H1 (cell line): ENCODE results near the gene SPDYE2. TPM values are rescaled to one million over a fixed set of nuclear protein-coding genes. Genes with fewer than 3 reads are reported as not detected.
"Not testable (repeated sequence)": the region's sequence is repeated elsewhere in the genome, so short reads cannot be mapped to it uniquely, and the experiment has no call there.

Experiments used
- CTCF ChIA-PET: fragments of 300-600 bp; sonication (Branson Sonifier 250); formaldehyde crosslinking; loops from one replicate; lab custom pipeline; 2021; ENCODE audit not compliant: partially characterized antibody; lab: Charles Lee
- POLR2A ChIA-PET: fragments of 300-600 bp; sonication (Branson Sonifier 250); formaldehyde crosslinking; loops from one replicate; lab custom pipeline; 2021; ENCODE audit warnings: inconsistent platforms; ENCODE audit not compliant: partially characterized antibody; lab: Charles Lee
- DNase-seq, 2 experiments: peaks; one replicate each; pipeline versions ENCODE4 v3.0.0 to v3.0.0-alpha.2; 2010 to 2022; ENCODE audit warnings: low spot score in 2 of 2, low read depth in 1 of 2, mixed read lengths in 1 of 2
- FAIRE-seq: peaks from 2 replicates; lab custom pipeline; 2011; peaks lifted over from hg19 to GRCh38; lab: Jason Lieb, UNC
- H2AFZ ChIP-seq: 2 replicates; pipeline ENCODE4 v1.8.1; 2012; ENCODE audit warnings: low read length, inconsistent platforms
- H2AK5ac ChIP-seq: 2 replicates; pipeline ENCODE4 v1.6.1; 2013; ENCODE audit warnings: low read depth, low read length
- H2BK120ac ChIP-seq: replicated peaks from 2 replicates; pipeline ENCODE3; 2013; ENCODE audit warnings: low read depth, low read length, inconsistent platforms
- H2BK12ac ChIP-seq: 2 replicates; pipeline ENCODE4 v1.6.1; 2013; ENCODE audit warnings: low read depth, low read length
- H2BK15ac ChIP-seq: 2 replicates; pipeline ENCODE4 v1.6.1; 2013; ENCODE audit warnings: low read length
- H2BK20ac ChIP-seq: 2 replicates; pipeline ENCODE4 v1.6.1; 2013; ENCODE audit warnings: low read length
- H2BK5ac ChIP-seq: 2 replicates; pipeline ENCODE4 v1.6.1; 2013; ENCODE audit warnings: low read depth, low read length
- H3K14ac ChIP-seq: 2 replicates; pipeline ENCODE4 v1.6.1; 2013; ENCODE audit warnings: inconsistent platforms; ENCODE audit not compliant: insufficient read length
- H3K18ac ChIP-seq: 2 replicates; pipeline ENCODE4 v1.6.1; 2013; ENCODE audit warnings: low read length; ENCODE audit errors: extremely low read depth
- H3K23ac ChIP-seq: 2 replicates; pipeline ENCODE4 v1.6.1; 2013; ENCODE audit warnings: inconsistent platforms; ENCODE audit not compliant: insufficient read length
- H3K23me2 ChIP-seq: 2 replicates; pipeline ENCODE4 v1.6.1; 2013; ENCODE audit warnings: low read depth, low read length
- H3K27ac ChIP-seq: 2 replicates; pipeline ENCODE4 v1.6.1; 2011; ENCODE audit warnings: low read depth, low read length, inconsistent platforms
- H3K27me3 ChIP-seq, 4 experiments: replicated peaks in 1 of 4; 1 replicate in 1 of 4; 2 replicates in 3 of 4; pipeline versions ENCODE4 v1.6.1 to v1.8.1; 2011 to 2013; ENCODE audit warnings: low read length in 3 of 4, mild to moderate bottlenecking in 3 of 4, inconsistent platforms in 2 of 4, mixed read lengths in 2 of 4, moderate library complexity in 1 of 4; ENCODE audit not compliant: control insufficient read depth in 3 of 4, insufficient read depth in 3 of 4; ENCODE audit errors: extremely low read depth in 1 of 4
- H3K36me3 ChIP-seq, 4 experiments: 2 replicates each; pipeline versions ENCODE4 v1.6.1 to v1.8.1; 2011 to 2013; ENCODE audit warnings: mild to moderate bottlenecking in 4 of 4, low read length in 3 of 4, moderate library complexity in 2 of 4, control low read depth in 1 of 4, inconsistent platforms in 1 of 4; ENCODE audit not compliant: insufficient read depth in 4 of 4, control insufficient read depth in 2 of 4
- H3K4ac ChIP-seq: replicated peaks from 2 replicates; pipeline ENCODE3; 2013; ENCODE audit warnings: low read length, low read depth, mixed read lengths, inconsistent platforms; ENCODE audit not compliant: insufficient read length
- H3K4me1 ChIP-seq, 4 experiments: replicated peaks in 1 of 4; 1 replicate in 1 of 4; 2 replicates in 3 of 4; pipeline versions ENCODE4 v1.6.1 to v1.8.1; 2011 to 2013; ENCODE audit warnings: low read length in 3 of 4, inconsistent platforms in 2 of 4, mixed read lengths in 1 of 4; ENCODE audit not compliant: insufficient read depth in 4 of 4, control insufficient read depth in 3 of 4
- H3K4me2 ChIP-seq, 2 experiments: 2 replicates each; pipeline versions ENCODE4 v1.6.1 to v1.8.1; 2011 to 2013; ENCODE audit warnings: low read depth in 2 of 2, low read length in 2 of 2, control low read depth in 1 of 2, inconsistent platforms in 1 of 2, mild to moderate bottlenecking in 1 of 2; ENCODE audit not compliant: insufficient read depth in 1 of 2
- H3K4me3 ChIP-seq, 4 experiments: fragments of 200-600, 300-600 bp in 1 of 4; sonication (generic), shearing (Covaris generic), sonication (Bioruptor Twin) in 1 of 4; 2 replicates each; pipeline versions ENCODE4 v1.5.1 to v1.8.1; 2011 to 2016; ENCODE audit warnings: low read length in 4 of 4, low read depth in 3 of 4, control low read depth in 2 of 4, inconsistent platforms in 2 of 4, mild to moderate bottlenecking in 2 of 4, mixed read lengths in 1 of 4, moderate library complexity in 1 of 4; ENCODE audit not compliant: insufficient read depth in 2 of 4; ENCODE audit errors: extremely low read depth in 1 of 4
- H3K56ac ChIP-seq: replicated peaks from 2 replicates; pipeline ENCODE3; 2013; ENCODE audit warnings: low read depth, mild to moderate bottlenecking, mixed read lengths, low read length, inconsistent platforms; ENCODE audit not compliant: insufficient read length
- H3K79me1 ChIP-seq: 2 replicates; pipeline ENCODE4 v1.6.1; 2013; ENCODE audit warnings: low read depth, low read length, control low read depth
- H3K79me2 ChIP-seq, 2 experiments: 2 replicates each; pipeline versions ENCODE4 v1.6.1 to v1.8.1; 2012 to 2013; ENCODE audit warnings: low read length in 2 of 2, mild to moderate bottlenecking in 2 of 2, inconsistent platforms in 1 of 2; ENCODE audit not compliant: insufficient read depth in 2 of 2, control insufficient read depth in 1 of 2
- H3K9ac ChIP-seq, 4 experiments: replicated peaks in 1 of 4; 1 replicate in 1 of 4; 2 replicates in 3 of 4; pipeline versions ENCODE4 v1.6.1 to v1.8.1; 2011 to 2013; ENCODE audit warnings: low read depth in 3 of 4, low read length in 3 of 4, control low read depth in 2 of 4, mild to moderate bottlenecking in 2 of 4, moderate library complexity in 2 of 4, inconsistent platforms in 1 of 4; ENCODE audit errors: extremely low read depth in 1 of 4
- H3K9me3 ChIP-seq, 2 experiments: 2 replicates each; pipeline versions ENCODE4 v1.6.1 to v1.8.1; 2012 to 2013; ENCODE audit warnings: mild to moderate bottlenecking in 2 of 2, moderate library complexity in 2 of 2, control low read depth in 1 of 2, inconsistent platforms in 1 of 2, low read depth in 1 of 2, low read length in 1 of 2, mixed read lengths in 1 of 2; ENCODE audit not compliant: insufficient read depth in 2 of 2
- H4K20me1 ChIP-seq, 2 experiments: replicated peaks in 1 of 2; 2 replicates each; pipeline versions ENCODE3 to v1.8.1; 2011 to 2013; ENCODE audit warnings: inconsistent platforms in 2 of 2, low read length in 2 of 2, mild to moderate bottlenecking in 1 of 2; ENCODE audit not compliant: insufficient read depth in 2 of 2, control insufficient read depth in 1 of 2
- H4K5ac ChIP-seq: 2 replicates; pipeline ENCODE4 v1.6.1; 2013; ENCODE audit warnings: low read length, low read depth, mixed read lengths, inconsistent platforms; ENCODE audit not compliant: insufficient read length
- H4K8ac ChIP-seq: 2 replicates; pipeline ENCODE4 v1.8.0; 2013; ENCODE audit warnings: mild to moderate bottlenecking, moderate library complexity, low read length, inconsistent platforms; ENCODE audit not compliant: insufficient read depth; ENCODE audit errors: extremely low read depth
- H4K91ac ChIP-seq: replicated peaks from 2 replicates; pipeline ENCODE3; 2013; ENCODE audit warnings: low read length, mixed read lengths, inconsistent platforms; ENCODE audit not compliant: insufficient read length
- WGBS, 2 experiments: shearing (Covaris generic) in 1 of 2; methylation state at CpG; one replicate each; pipeline versions ENCODE4 v1.1.6 to v1.1.7; 2013 to 2015; ENCODE audit warnings: low lambda C conversion rate in 2 of 2, mixed read lengths in 2 of 2, inconsistent platforms in 1 of 2, low coverage in 1 of 2, missing lambda C conversion rate in 1 of 2; ENCODE audit not compliant: insufficient replicate concordance in 2 of 2, insufficient coverage in 1 of 2, insufficient read length in 1 of 2; ENCODE audit errors: extremely low coverage in 1 of 2, missing lambda C conversion rate in 1 of 2; 5-methylcytosine and 5-hydroxymethylcytosine counted together
- polyA plus RNA-seq, 7 experiments: library from polyadenylated mRNA; depleted of rRNA in 3 of 7; stranded (reverse) in 5 of 7; unstranded in 2 of 7; fragments of >200 nt in 5 of 7; fragments of 200-250 nt in 2 of 7; gene quantifications; 1 replicate in 5 of 7; 2 replicates in 1 of 7; 4 replicates in 1 of 7; pipeline versions ENCODE4 v1.2.1 to v1.2.3, GENCODE V29; 2011 to 2013; ENCODE audit warnings: missing spikeins in 2 of 7, mixed read lengths in 2 of 7
- total RNA-seq: library from RNA; stranded (reverse); fragmentation: NEBNext Ultra II Directional; extraction: Animal tissue kit (Norgen Biotek cat#: 25700); gene quantifications from 2 replicates; pipeline ENCODE4 v1.2.1, GENCODE V29; 2021

The SPDYE2 gene
- total and polyA plus RNA-seq, 2 of the 8 experiments (the other 6 are each of a cell fraction or from before 2014, with no cell fraction given), result not detected

- H4K91ac ChIP-seq, result not testable (repeated sequence)
These were observed 45.0 kb downstream of the SPDYE2 start for GRCh38 chr7:102596036-102596435.

GRCh38 chr7:102599699-102600098 is 48.7 kb downstream of the SPDYE2 start:
- H3K56ac ChIP-seq, CTCF ChIA-PET, H3K79me2 ChIP-seq, H3K27me3 ChIP-seq, H4K91ac ChIP-seq, H2AFZ ChIP-seq, H3K79me1 ChIP-seq, H3K4me3 ChIP-seq, H3K9me3 ChIP-seq, H3K36me3 ChIP-seq, H4K5ac ChIP-seq, H3K4me1 ChIP-seq, H2BK20ac ChIP-seq, H3K9ac ChIP-seq, H3K4ac ChIP-seq, H3K4me2 ChIP-seq, H4K20me1 ChIP-seq, H3K14ac ChIP-seq, H3K27ac ChIP-seq, H4K8ac ChIP-seq, H3K23me2 ChIP-seq, H3K18ac ChIP-seq, H3K23ac ChIP-seq, H2AK5ac ChIP-seq, H2BK15ac ChIP-seq, FAIRE-seq, DNase-seq, POLR2A ChIA-PET, H2BK120ac ChIP-seq, H2BK5ac ChIP-seq, H2BK12ac ChIP-seq: not testable (repeated sequence)
- WGBS, 2 experiments, result no CpG with 5 or more reads among the region's 9 CpGs

More at GRCh38 chr7:102596036-102596435, 45.0 kb downstream of the SPDYE2 start:
- H3K79me2 ChIP-seq, H4K20me1 ChIP-seq, H3K9ac ChIP-seq, H3K4me1 ChIP-seq, CTCF ChIA-PET, H3K23me2 ChIP-seq, H3K23ac ChIP-seq, H3K4me2 ChIP-seq, H3K9me3 ChIP-seq, POLR2A ChIA-PET, H3K14ac ChIP-seq, H2AFZ ChIP-seq, H2BK15ac ChIP-seq, H4K8ac ChIP-seq, H3K36me3 ChIP-seq, H2BK12ac ChIP-seq, H4K5ac ChIP-seq, H3K79me1 ChIP-seq, H3K4me3 ChIP-seq, H3K4ac ChIP-seq, H2BK5ac ChIP-seq, H2AK5ac ChIP-seq, H3K18ac ChIP-seq, H3K27ac ChIP-seq, H3K27me3 ChIP-seq, H3K56ac ChIP-seq, FAIRE-seq, H2BK120ac ChIP-seq, H2BK20ac ChIP-seq: not testable (repeated sequence)
- DNase-seq, result peak in 1 of 2 experiments; percentile 46
- 92% methylated on average over 4 of the region's 10 CpGs; no CpG with 5 or more reads in 1 of the 2 experiments for WGBS, 2 experiments
